NCI-H510A (cell line): ENCODE data around the gene PCDH1.
"Not testable (repeated sequence)": the region's sequence is repeated elsewhere in the genome, so short reads cannot be mapped to it uniquely, and the experiment has no call there.

ENCODE experiments used
- DNase-seq: peaks from one replicate; lab custom pipeline; 2025; lab: John Stamatoyannopoulos, UW

PCDH1 gene

GRCh38 chr5:141878186-141878710, at the start of gene PCDH1:
PCDH1 (minus strand) TSS chr5:141878410; CDS start chr5:141878262, 148 bp downstream.
- DNase-seq: peak; percentile 21

GRCh38 chr5:141926434-141926833, 48.2 kb upstream of the PCDH1 start:
- DNase-seq: no peak

GRCh38 chr5:141923448-141924313, 45.5 kb upstream of the PCDH1 start, which contains the start of gene DELE1:
DELE1 (plus strand) TSS chr5:141923871; CDS start chr5:141923942, 71 bp downstream.
- peak; percentile 82 for DNase-seq

- not testable (repeated sequence) for DNase-seq
Measured at GRCh38 chr5:141922827-141923447, 44.7 kb upstream of the PCDH1 start.

GRCh38 chr5:141920771-141921170, 42.6 kb upstream of the PCDH1 start:
- DNase-seq: no peak

GRCh38 chr5:141919218-141920119, 41.3 kb upstream of the PCDH1 start:
- no peak for DNase-seq

- DNase-seq: no peak
Measured at GRCh38 chr5:141917760-141918159, 39.5 kb upstream of the PCDH1 start.

- DNase-seq: no peak
Measured at GRCh38 chr5:141916522-141916921, 38.3 kb upstream of the PCDH1 start.

- no peak for DNase-seq
Measured at GRCh38 chr5:141915881-141916336, 37.7 kb upstream of the PCDH1 start.

- no peak for DNase-seq
Measured at GRCh38 chr5:141914797-141915196, 36.6 kb upstream of the PCDH1 start.

- no peak for DNase-seq
Measured at GRCh38 chr5:141914199-141914743, 36.1 kb upstream of the PCDH1 start.

GRCh38 chr5:141913560-141914198, 35.5 kb upstream of the PCDH1 start:
- DNase-seq: no peak

- no peak for DNase-seq
Measured at GRCh38 chr5:141910271-141910673, 32.1 kb upstream of the PCDH1 start.

- DNase-seq: no peak
Measured at GRCh38 chr5:141909212-141909611, 31.0 kb upstream of the PCDH1 start.

- DNase-seq: no peak
Measured at GRCh38 chr5:141908796-141909195, 30.6 kb upstream of the PCDH1 start.

GRCh38 chr5:141906972-141907371, 28.8 kb upstream of the PCDH1 start:
- DNase-seq: no peak

- no peak for DNase-seq
Measured at GRCh38 chr5:141906517-141906916, 28.3 kb upstream of the PCDH1 start.

GRCh38 chr5:141904551-141904950, 26.3 kb upstream of the PCDH1 start:
- DNase-seq: no peak

- DNase-seq: no peak
Measured at GRCh38 chr5:141903261-141903660, 25.1 kb upstream of the PCDH1 start.

GRCh38 chr5:141902015-141902814, 24.0 kb upstream of the PCDH1 start:
- no peak for DNase-seq
